Stimulated activated CD4-positive, alpha-beta T cell treated with anti-CD3 and anti-CD28 coated beads, Interleukin-4, amount 100 ng/mL, for 1 hour (primary cell): Measurements from ENCODE around the gene TEAD2.
"Not testable (repeated sequence)": the region's sequence is repeated elsewhere in the genome, so short reads cannot be mapped to it uniquely, and the experiment has no call there.

ENCODE experiments used
- DNase-seq: peaks from one replicate; pipeline ENCODE4 v3.0.0-alpha.2; 2020

The TEAD2 gene

GRCh38 chr19:49383599-49383998 lies 21.4 kb upstream of the TEAD2 start:
- no peak for DNase-seq

- no peak for DNase-seq
Measured at GRCh38 chr19:49382639-49383038, 20.4 kb upstream of the TEAD2 start.

- no peak for DNase-seq
Measured at GRCh38 chr19:49380391-49380790, 18.2 kb upstream of the TEAD2 start.

DNA sequence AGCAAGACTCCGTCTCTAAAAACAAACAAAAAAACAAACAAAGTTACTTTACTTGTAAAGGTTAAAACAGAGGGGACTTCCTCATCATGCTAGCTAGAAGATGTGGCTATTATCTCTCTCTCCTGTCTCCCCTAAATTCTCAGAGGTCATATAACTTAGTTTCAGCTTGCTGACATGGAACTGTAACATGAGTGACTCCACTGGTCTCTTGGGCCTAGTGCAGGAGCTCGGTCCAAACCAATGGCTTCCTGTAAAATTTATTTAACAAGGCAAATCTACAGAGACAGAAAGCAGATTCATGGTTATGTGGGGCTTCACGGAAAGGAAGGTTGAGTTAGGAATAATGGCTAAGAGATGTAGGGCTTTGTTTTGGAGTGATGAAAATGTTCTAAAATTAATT lies 16.3 kb upstream of the TEAD2 start:
- DNase-seq = no peak

- DNase-seq = no peak
Measured at GRCh38 chr19:49374665-49375434, 12.6 kb upstream of the TEAD2 start.

- not testable (repeated sequence) for DNase-seq
Measured at GRCh38 chr19:49373174-49373573, 11.0 kb upstream of the TEAD2 start.

GRCh38 chr19:49371184-49371583 lies 9.0 kb upstream of the TEAD2 start:
- no peak for DNase-seq

DNA sequence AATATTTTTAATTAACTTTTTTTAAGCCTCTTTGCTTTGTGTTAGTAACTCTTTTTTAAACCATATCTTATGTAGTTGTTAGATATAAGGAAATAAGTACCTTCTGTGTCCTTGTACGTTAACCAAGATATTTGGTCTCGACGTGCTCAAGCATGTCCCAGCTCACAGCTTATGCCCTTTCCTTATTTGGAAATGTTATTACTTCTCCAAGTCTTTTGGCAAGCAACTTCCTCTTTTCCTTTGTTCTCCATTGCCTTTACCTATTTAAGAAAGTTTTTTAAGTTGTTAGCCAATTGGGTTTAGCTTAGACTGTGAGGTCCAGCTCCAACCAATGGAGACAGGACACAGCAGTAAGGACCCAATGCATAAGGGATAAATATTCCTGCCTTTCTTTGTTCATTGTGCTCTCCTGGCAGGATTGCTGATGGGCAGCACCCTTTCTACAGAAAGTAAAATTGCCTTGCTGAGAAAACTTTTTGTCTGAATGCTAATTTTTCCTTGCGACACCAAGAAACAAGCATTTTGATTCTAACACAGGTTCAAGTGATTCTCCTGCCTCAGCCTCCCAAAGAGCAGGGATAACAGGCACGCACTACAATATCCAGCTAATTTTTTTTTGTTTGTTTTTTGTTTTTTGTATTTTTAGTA lies 6.6 kb upstream of the TEAD2 start:
- DNase-seq = no peak

- DNase-seq = no peak
Measured at GRCh38 chr19:49366110-49366509, 3.9 kb upstream of the TEAD2 start.

DNA sequence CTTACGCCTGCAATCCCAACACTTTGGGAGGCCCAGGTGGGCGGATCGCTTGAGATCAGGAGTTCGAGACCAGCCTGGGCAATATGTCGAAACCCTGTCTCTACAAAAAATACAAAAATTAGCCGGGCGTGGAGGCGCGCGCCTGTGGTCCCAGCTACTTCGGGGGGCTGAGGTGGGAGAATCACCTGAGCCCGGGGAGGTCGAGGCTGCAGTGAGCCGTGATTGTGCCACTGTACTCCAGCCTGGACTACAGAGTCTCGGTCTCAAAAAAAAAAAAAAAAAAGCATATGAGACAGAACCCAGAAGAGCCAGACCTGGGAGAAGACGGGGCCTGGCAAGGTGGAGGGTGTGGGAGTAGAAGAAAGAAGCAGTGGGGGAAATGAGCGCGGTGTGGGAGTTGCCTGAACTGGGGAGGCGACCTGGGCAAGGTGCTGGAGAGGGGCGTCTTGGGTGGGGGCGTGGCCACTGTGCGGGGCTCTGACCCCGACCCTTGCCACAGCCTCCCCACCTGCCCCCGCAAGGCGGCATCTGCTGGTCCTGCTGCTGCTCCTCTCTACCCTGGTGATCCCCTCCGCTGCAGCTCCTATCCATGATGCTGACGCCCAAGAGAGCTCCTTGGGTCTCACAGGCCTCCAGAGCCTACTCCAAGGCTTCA lies 2.0 kb upstream of the TEAD2 start:
- DNase-seq = no peak

- DNase-seq = peak; percentile 51
Measured at GRCh38 chr19:49363268-49364082, 1.3 kb upstream of the TEAD2 start, which contains the start of gene DKKL1. Gene DKKL1 (plus strand): TSS chr19:49363877. CDS start chr19:49363999, 122 bp downstream.

- no peak for DNase-seq
Measured at GRCh38 chr19:49362929-49363267, 682 bp upstream of the TEAD2 start.

DNA sequence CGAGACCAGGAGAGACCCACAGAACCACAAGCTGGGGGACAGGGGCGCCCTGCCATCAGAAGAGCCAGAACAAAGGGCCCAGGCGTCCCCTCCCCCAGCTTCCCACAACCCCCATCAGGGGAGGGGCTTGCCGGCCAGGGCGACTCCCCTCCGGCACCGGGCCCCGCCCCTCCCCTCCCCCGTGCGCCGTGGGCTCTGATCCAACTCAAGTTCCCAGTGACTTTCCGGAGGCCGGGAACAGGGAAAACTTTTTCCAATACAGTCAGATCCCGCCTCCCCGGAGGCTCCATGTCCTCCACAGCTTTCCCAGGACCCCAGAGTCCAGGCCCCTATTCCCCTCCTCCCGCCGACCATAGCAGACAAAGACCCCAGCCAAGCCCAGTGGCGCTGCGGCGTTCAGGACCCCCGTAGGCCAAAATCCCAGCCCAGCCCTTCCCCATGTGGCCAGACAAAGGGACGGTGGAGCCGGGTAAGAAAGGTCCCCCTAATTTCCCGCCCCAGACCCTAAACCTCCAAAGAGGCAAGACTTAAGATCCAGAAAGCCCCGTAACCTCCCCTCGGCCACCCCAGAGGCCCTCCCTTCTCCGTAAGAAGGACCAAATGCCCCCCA lies 673 bp downstream of the TEAD2 start:
- DNase-seq = peak; percentile 20

DNA sequence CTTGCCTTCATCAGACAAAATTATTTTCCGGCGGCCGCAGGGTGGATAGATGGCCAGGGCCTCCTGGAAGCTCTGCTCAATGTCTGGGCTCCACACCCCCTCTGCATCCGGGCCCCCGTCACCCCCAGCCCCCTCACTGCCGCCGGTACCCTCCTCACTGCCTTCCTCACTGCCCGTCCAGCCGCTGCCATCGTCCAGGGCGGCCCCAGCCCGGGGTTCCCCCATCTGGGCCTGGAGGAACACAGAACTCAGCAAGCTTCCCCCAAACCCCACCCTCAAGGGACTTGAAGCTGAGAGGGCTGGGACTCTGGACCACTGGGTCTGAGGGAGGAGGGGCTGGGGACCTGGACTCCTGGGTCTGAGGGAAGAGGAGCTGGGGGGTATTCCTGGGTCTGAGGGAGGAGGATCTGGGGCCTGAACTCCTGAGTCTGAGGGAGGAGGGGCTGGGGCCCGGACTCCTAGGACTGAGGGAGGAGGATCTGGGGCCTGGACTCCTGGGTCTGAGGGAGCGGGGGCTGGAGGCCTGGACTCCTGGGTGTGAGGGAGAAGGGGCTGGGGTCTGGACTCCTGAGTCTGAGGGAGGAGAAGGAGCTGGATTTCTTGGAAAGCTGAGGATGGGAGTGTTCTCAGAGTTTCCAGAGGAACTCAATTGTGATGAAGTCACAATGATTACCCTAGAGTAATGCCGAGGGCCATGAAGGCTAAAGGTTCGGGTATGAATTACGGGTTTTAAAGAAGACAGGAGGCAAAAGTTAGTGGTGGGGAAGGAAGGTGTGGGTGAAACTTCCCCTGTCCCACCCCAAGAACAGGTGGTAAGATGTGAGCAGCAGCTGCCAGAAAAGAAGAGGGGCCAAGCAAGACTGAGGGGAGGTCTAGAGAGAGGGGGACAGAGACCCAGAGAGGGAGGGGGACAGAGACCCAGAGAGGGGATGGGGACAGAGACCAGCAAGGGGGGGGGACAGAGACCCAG lies 2.1 kb downstream of the TEAD2 start:
- DNase-seq = no peak

- DNase-seq = no peak
Measured at GRCh38 chr19:49357186-49357585, 5.0 kb downstream of the TEAD2 start.

GRCh38 chr19:49356382-49356781 lies 5.8 kb downstream of the TEAD2 start:
- DNase-seq = no peak

GRCh38 chr19:49355909-49356353 lies 6.3 kb downstream of the TEAD2 start:
- DNase-seq = no peak

DNA sequence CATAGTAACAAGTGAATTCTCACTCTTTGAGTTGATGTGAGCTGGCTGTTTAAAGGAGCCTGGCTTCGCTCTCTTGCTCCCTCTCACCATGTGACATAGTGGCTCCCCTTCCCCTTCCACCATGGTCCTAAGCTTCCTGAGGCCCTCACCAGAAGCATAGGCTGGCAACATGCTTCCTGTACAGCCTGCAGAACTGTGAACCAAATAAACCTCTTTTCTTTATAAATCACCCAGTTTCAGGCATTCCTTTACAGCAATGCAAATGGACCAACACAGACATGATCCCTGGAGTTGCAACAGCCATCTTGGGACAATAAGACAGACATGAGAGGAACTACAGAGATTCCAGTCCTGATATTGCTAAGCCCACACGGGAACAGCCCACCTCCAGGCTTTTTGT lies 12.6 kb downstream of the TEAD2 start:
- DNase-seq = no peak

DNA sequence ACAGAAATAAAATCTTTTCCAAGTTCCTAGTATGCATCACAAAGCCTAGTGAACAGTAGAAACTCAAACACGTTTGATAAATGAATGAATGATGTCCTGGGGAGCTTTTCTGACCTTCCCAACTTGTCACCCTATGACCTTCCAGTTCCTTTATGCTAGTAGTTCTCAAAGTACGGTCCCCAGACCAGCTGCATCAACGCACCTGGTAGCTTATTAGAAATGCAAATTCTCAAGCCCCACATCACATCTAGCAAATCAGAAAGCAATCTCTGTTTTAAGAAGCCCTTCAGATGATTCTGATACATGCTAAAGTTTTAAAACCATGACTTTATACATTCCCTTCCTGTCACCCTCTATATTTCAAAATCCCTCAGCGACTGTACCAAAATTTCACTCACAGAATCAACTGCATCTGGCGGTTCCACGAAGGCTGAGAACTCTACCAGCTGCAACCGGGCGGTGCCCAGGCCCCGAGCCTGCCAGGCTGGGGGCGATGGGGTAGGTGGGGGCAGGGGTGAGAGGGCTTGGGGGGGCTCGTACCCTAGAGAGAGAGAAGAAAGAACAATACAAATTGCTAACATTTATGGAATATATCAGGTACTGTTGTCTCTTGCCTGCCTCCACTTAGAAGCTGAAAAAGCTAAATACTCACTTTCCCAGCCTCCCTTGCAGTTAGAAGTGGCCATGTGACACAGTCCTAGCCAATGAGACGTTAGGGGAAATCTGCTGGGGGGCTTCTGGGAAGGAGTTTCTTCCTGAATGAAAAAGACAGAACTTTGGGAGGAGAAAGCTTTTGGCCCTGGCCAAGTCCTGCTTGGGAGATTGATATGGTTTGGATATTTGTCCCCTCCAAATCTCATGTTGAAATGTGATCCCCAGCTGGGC lies 13.7 kb downstream of the TEAD2 start:
- no peak for DNase-seq

GRCh38 chr19:49347835-49348234 lies 14.4 kb downstream of the TEAD2 start:
- no peak for DNase-seq
